WTC11 (cell line): ENCODE measurements around the gene SLC12A6. TPM values are rescaled to one million over a fixed set of nuclear protein-coding genes. Genes with fewer than 3 reads are reported as not detected.

ENCODE experiments used
- ATAC-seq: fragments of 200-7000 bp; cut with Tn5 transposase; 2 replicates; pipeline ENCODE4 v1.10.0; 2021; ENCODE audit warnings: mild to moderate bottlenecking, moderate library complexity
- CTCF ChIA-PET: fragments of 300-600 bp; sonication (Branson Sonifier 250); formaldehyde crosslinking; loops from one replicate; lab custom pipeline; 2021; ENCODE audit warnings: antibody characterized with exemption; lab: Charles Lee
- POLR2A ChIA-PET: fragments of 350-600 bp; sonication (Branson Sonifier 250); formaldehyde crosslinking; loops from one replicate; lab custom pipeline; 2021; ENCODE audit warnings: antibody characterized with exemption; lab: Charles Lee
- DNase-seq: peaks from one replicate; pipeline ENCODE4 v3.0.0; 2021; ENCODE audit warnings: low spot score
- H3K27ac Mint-ChIP-seq: 2 replicates; pipeline ENCODE4 v1.8.0; 2021; ENCODE audit warnings: mixed read lengths
- H3K27me3 Mint-ChIP-seq: 2 replicates; pipeline ENCODE4 v1.8.0; 2021; ENCODE audit warnings: low read depth, mild to moderate bottlenecking, moderate library complexity, mixed read lengths
- H3K36me3 Mint-ChIP-seq: 2 replicates; pipeline ENCODE4 v1.8.0; 2021; ENCODE audit warnings: mixed read lengths
- H3K4me1 Mint-ChIP-seq: 2 replicates; pipeline ENCODE4 v1.8.0; 2022; ENCODE audit warnings: mixed read lengths
- H3K4me3 Mint-ChIP-seq: 2 replicates; pipeline ENCODE4 v1.8.0; 2021; ENCODE audit warnings: mild to moderate bottlenecking, moderate library complexity, mixed read lengths
- H3K9me3 Mint-ChIP-seq: 2 replicates; pipeline ENCODE4 v1.8.0; 2021; ENCODE audit warnings: mixed read lengths
- CDX4 ChIP-seq: fragments of 250-450 bp; sonication (Bioruptor Pico); IDR thresholded peaks from 2 replicates; pipeline ENCODE4 v1.9.0; 2021; ENCODE audit warnings: moderate library complexity, mild to moderate bottlenecking, inconsistent platforms, borderline replicate concordance
- CTCF ChIP-seq: fragments of 200-600 bp; IDR thresholded peaks from 2 replicates; pipeline ENCODE4 v1.8.0; 2022; ENCODE audit warnings: antibody characterized with exemption
- ELF4 ChIP-seq: sonication (generic); formaldehyde crosslinking; IDR thresholded peaks from 2 replicates; pipeline ENCODE4 v1.8.1; 2022; ENCODE audit warnings: low read depth, mild to moderate bottlenecking, moderate library complexity, missing genetic modification reagents
- EMX1 ChIP-seq: fragments of 250-450 bp; sonication (Bioruptor Pico); IDR thresholded peaks from 2 replicates; pipeline ENCODE4 v1.8.0; 2021; ENCODE audit warnings: mild to moderate bottlenecking
- FOXJ3 ChIP-seq: sonication (generic); formaldehyde crosslinking; IDR thresholded peaks from 2 replicates; pipeline ENCODE4 v1.9.0; 2021; ENCODE audit warnings: missing genetic modification reagents, mild to moderate bottlenecking, borderline replicate concordance
- FOXP4 ChIP-seq: sonication (generic); formaldehyde crosslinking; IDR thresholded peaks from 2 replicates; pipeline ENCODE4 v1.8.0; 2022; ENCODE audit warnings: mild to moderate bottlenecking, missing genetic modification reagents
- HMGXB4 ChIP-seq: sonication (generic); formaldehyde crosslinking; IDR thresholded peaks from 2 replicates; pipeline ENCODE4 v1.8.1; 2023; ENCODE audit warnings: mild to moderate bottlenecking, moderate library complexity, missing genetic modification reagents
- JUN ChIP-seq: sonication (generic); formaldehyde crosslinking; IDR thresholded peaks from 2 replicates; pipeline ENCODE4 v1.8.0; 2023; ENCODE audit warnings: mild to moderate bottlenecking, missing genetic modification reagents
- NR2C2 ChIP-seq: sonication (generic); formaldehyde crosslinking; IDR thresholded peaks from 2 replicates; pipeline ENCODE4 v1.8.0; 2022; ENCODE audit warnings: mild to moderate bottlenecking, missing genetic modification reagents
- ZNF232 ChIP-seq: sonication (generic); formaldehyde crosslinking; IDR thresholded peaks from 2 replicates; pipeline ENCODE4 v1.8.0; 2022; ENCODE audit warnings: mild to moderate bottlenecking, missing genetic modification reagents
- ZNF281 ChIP-seq: sonication (generic); formaldehyde crosslinking; IDR thresholded peaks from 2 replicates; pipeline ENCODE4 v1.8.0; 2023; ENCODE audit warnings: mild to moderate bottlenecking, missing genetic modification reagents
- ZNF317 ChIP-seq: sonication (generic); formaldehyde crosslinking; IDR thresholded peaks from 2 replicates; pipeline ENCODE4 v1.8.1; 2023; ENCODE audit warnings: low read depth, mild to moderate bottlenecking, moderate library complexity, missing genetic modification reagents, borderline replicate concordance
- ZNF425 ChIP-seq: fragments of 250-450 bp; sonication (Bioruptor Pico); conservative IDR thresholded peaks from 2 replicates; pipeline ENCODE4 v1.9.0; 2021; ENCODE audit warnings: mild to moderate bottlenecking
- ZNF512 ChIP-seq: sonication (generic); formaldehyde crosslinking; IDR thresholded peaks from 2 replicates; pipeline ENCODE4 v1.8.1; 2022; ENCODE audit warnings: missing genetic modification reagents, borderline replicate concordance
- ZNF532 ChIP-seq: fragments of 250-450 bp; sonication (Bioruptor Pico); IDR thresholded peaks from 2 replicates; pipeline ENCODE4 v1.9.0; 2021; ENCODE audit warnings: mild to moderate bottlenecking, borderline replicate concordance
- total RNA-seq: library from RNA; stranded (reverse); gene quantifications from 3 replicates; pipeline ENCODE4 v1.2.3, GENCODE V29; 2021

SLC12A6 gene
- total RNA-seq, 1 experiment from 2014 or later = 16.2 TPM

- no peak for TF ChIP-seq FOXP4 (CRISPR knock-in tag)
- no peak for TF ChIP-seq ZNF532 (CRISPR knock-in tag)
Measured at GRCh38 chr15:34355241-34355640, 17.7 kb upstream of the SLC12A6 start (continued).

- ChIA-PET POLR2A (no interaction called here), CTCF (interaction anchor here (1.7 to 1.8 kb wide), 2 partner anchors 11 to 13 kb away, joined by 5 to 6 read pairs; partner anchors contain the start of genes LPCAT4 and NUTM1)
- Mint-ChIP-seq H3K27ac (no peak overlapping the region), H3K27me3 (no peaks in the 10 kb centered on the region), H3K36me3 (peaks cover 29% of the 10 kb centered on the region), H3K4me1 (peaks cover 8% of the 10 kb centered on the region), H3K9me3 (no peaks in the 10 kb centered on the region), H3K4me3 (no peak overlapping the region)
- DNase-seq (no peak), ATAC-seq (no peak)
- no peak for TF ChIP-seq NR2C2 (CRISPR knock-in tag)
- TF ChIP-seq ZNF512 = no peak
- no peak for TF ChIP-seq JUN (CRISPR knock-in tag)
- TF ChIP-seq ZNF317 = no peak
- TF ChIP-seq ELF4 (CRISPR knock-in tag) = no peak
- TF ChIP-seq ZNF281 (CRISPR knock-in tag) = no peak
- TF ChIP-seq HMGXB4 (CRISPR knock-in tag) = no peak
- TF ChIP-seq CDX4 (CRISPR knock-in tag) = no peak
- TF ChIP-seq ZNF232 (CRISPR knock-in tag) = no peak
- no peak for TF ChIP-seq FOXJ3 (CRISPR knock-in tag)
- no peak for TF ChIP-seq ZNF425
- TF ChIP-seq CTCF = no peak
- TF ChIP-seq EMX1 (CRISPR knock-in tag) = no peak
- TF ChIP-seq FOXP4 (CRISPR knock-in tag) = no peak
Measured at GRCh38 chr15:34354286-34354685, 16.7 kb upstream of the SLC12A6 start.
